ENCODE data around the gene IGF2BP3.
A peak's percentile ranks its signal among the peaks of the same experiment; 100 is the strongest.

The IGF2BP3 gene

GRCh38 chr7:23468526-23469149 is 1.7 kb downstream of the IGF2BP3 start (continued):
- no peak for TF ChIP-seq GLI4 (tag by site-specific recombination; IDR thresholded peaks at IDR 0.05)
- TF ChIP-seq HIC1 (tag by site-specific recombination; IDR thresholded peaks at IDR 0.05) = no peak
- TF ChIP-seq ZBTB8A (tag by site-specific recombination; IDR thresholded peaks at IDR 0.05) = peak; percentile 58
- TF ChIP-seq SP3 (tag by site-specific recombination; IDR thresholded peaks at IDR 0.05) = no peak
- TF ChIP-seq BCL11A (tag by site-specific recombination; IDR thresholded peaks at IDR 0.05; ENCODE audit: low read depth) = no peak
- TF ChIP-seq ZNF843 (tag by site-specific recombination; IDR thresholded peaks at IDR 0.05) = no peak
- TF ChIP-seq HOXC10 (CRISPR knock-in tag; IDR thresholded peaks at IDR 0.05) = no peak
- peak; percentile 83 for TF ChIP-seq ZNF335 (tag by site-specific recombination; conservative IDR thresholded peaks at IDR 0.05)
- TF ChIP-seq ZNF26 (tag by site-specific recombination; IDR thresholded peaks at IDR 0.05) = no peak
- TF ChIP-seq ZFHX2 (tag by site-specific recombination; conservative IDR thresholded peaks at IDR 0.05) = no peak
- no peak for TF ChIP-seq ZNF561 (tag by site-specific recombination; IDR thresholded peaks at IDR 0.05; ENCODE audit: borderline replicate concordance)
- no peak for TF ChIP-seq ZNF701 (tag by site-specific recombination; IDR thresholded peaks at IDR 0.05)
- TF ChIP-seq KLF16 (tag by site-specific recombination; IDR thresholded peaks at IDR 0.05) = no peak
- TF ChIP-seq YY2 (tag by site-specific recombination; IDR thresholded peaks at IDR 0.05) = no peak
- 0 out of 2 replicates have a peak, but pooled peaks have one; percentile 5 for TF ChIP-seq ZEB2 (tag by site-specific recombination; IDR thresholded peaks at IDR 0.05)
- TF ChIP-seq ZNF660 (tag by site-specific recombination; IDR thresholded peaks at IDR 0.05) = no peak
- TF ChIP-seq ZNF362 (tag by site-specific recombination; IDR thresholded peaks at IDR 0.05) = no peak
- TF ChIP-seq YY1 (tag by site-specific recombination; IDR thresholded peaks at IDR 0.05) = no peak
- TF ChIP-seq EGR2 (tag by site-specific recombination; IDR thresholded peaks at IDR 0.05; ENCODE audit: low read depth) = no peak
- TF ChIP-seq ZNF24 (tag by site-specific recombination; IDR thresholded peaks at IDR 0.05) = no peak
- TF ChIP-seq ZNF518A (tag by site-specific recombination; conservative IDR thresholded peaks at IDR 0.05; ENCODE audit: low read depth) = no peak
- TF ChIP-seq ZNF529 (tag by site-specific recombination; IDR thresholded peaks at IDR 0.05; ENCODE audit: insufficient replicate concordance) = no peak
- TF ChIP-seq ZNF16 (tag by site-specific recombination; IDR thresholded peaks at IDR 0.05; ENCODE audit: low read depth) = no peak
- TF ChIP-seq ZNF792 (tag by site-specific recombination; IDR thresholded peaks at IDR 0.05) = no peak
- TF ChIP-seq ZBTB26 (tag by site-specific recombination; optimal IDR thresholded peaks at IDR 0.05) = no peak
- no peak for TF ChIP-seq ZNF155 (tag by site-specific recombination; IDR thresholded peaks at IDR 0.05)
- no peak for TF ChIP-seq ZBTB1 (tag by site-specific recombination; IDR thresholded peaks at IDR 0.05)
- TF ChIP-seq ZNF692 (tag by site-specific recombination; IDR thresholded peaks at IDR 0.05) = peak; percentile 10; the same call in 1 of the 2 replicates
- TF ChIP-seq ZNF544 (tag by site-specific recombination; IDR thresholded peaks at IDR 0.05) = no peak

Measured in HEK293 (cell line).